ENCODE measurements around the gene PIH1D1.

DNA sequence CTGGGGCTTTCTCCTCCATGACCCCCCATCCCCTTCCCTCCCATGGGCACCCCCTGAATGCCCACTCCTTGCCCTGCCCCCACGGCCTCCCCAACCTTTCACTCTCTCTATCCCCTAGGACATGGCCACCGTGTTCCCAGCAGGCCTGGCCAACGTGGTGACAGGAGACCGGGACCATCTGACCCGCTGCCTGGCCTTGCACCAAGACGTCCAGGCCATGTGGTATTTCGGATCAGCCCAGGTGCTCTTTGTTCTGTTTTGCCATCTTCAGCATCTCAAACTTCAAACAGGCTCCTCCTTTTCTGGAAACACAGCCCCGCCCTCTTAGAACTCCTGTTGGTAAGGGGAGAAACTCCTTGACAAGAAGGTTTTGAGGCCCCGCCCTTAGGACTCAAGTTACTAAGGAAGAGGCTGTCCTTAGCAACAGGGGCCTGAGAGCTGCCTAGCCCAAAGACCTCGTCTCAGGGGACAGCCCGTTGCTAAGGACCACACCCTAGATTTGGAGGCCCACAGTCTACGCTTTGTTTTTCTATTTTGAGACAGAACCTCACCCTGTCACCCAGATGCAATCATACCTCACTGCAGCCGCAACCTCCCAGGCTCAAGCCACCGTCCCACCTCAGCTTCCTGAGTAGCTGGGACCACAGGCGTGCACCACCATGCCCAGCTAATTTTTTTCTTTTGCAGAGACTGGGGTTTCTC lies 17.3 kb upstream of the PIH1D1 start:
- TF ChIP-seq, protein P1, sequence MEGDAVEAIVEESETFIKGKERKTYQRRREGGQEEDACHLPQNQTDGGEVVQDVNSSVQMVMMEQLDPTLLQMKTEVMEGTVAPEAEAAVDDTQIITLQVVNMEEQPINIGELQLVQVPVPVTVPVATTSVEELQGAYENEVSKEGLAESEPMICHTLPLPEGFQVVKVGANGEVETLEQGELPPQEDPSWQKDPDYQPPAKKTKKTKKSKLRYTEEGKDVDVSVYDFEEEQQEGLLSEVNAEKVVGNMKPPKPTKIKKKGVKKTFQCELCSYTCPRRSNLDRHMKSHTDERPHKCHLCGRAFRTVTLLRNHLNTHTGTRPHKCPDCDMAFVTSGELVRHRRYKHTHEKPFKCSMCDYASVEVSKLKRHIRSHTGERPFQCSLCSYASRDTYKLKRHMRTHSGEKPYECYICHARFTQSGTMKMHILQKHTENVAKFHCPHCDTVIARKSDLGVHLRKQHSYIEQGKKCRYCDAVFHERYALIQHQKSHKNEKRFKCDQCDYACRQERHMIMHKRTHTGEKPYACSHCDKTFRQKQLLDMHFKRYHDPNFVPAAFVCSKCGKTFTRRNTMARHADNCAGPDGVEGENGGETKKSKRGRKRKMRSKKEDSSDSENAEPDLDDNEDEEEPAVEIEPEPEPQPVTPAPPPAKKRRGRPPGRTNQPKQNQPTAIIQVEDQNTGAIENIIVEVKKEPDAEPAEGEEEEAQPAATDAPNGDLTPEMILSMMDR (IDR thresholded peaks at IDR 0.05) = no peak
- no peak for TF ChIP-seq NFYB (CRISPR knock-in tag; conservative IDR thresholded peaks at IDR 0.05; ENCODE audit: low read depth)
- no peak for TF ChIP-seq RELA (CRISPR knock-in tag; IDR thresholded peaks at IDR 0.05; ENCODE audit: borderline replicate concordance)
- TF ChIP-seq, protein P2, sequence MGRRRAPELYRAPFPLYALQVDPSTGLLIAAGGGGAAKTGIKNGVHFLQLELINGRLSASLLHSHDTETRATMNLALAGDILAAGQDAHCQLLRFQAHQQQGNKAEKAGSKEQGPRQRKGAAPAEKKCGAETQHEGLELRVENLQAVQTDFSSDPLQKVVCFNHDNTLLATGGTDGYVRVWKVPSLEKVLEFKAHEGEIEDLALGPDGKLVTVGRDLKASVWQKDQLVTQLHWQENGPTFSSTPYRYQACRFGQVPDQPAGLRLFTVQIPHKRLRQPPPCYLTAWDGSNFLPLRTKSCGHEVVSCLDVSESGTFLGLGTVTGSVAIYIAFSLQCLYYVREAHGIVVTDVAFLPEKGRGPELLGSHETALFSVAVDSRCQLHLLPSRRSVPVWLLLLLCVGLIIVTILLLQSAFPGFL (CRISPR knock-in tag; IDR thresholded peaks at IDR 0.05; ENCODE audit: borderline replicate concordance) = no peak
- TF ChIP-seq ETV6 (CRISPR knock-in tag; IDR thresholded peaks at IDR 0.05) = no peak
